C4-2B (cell line): ENCODE data around the gene IMPDH1.

Source experiments
- ZFX ChIP-seq: fragments of 450-650 bp; IDR thresholded peaks from 2 replicates; pipeline ENCODE4 v1.6.1; 2017
- TF ChIP-seq, protein P1 (sequence below): fragments of 450-650 bp; conservative IDR thresholded peaks from 2 replicates; pipeline ENCODE4 v1.5.1; 2017; ENCODE audit warnings: mild to moderate bottlenecking

DNA sequence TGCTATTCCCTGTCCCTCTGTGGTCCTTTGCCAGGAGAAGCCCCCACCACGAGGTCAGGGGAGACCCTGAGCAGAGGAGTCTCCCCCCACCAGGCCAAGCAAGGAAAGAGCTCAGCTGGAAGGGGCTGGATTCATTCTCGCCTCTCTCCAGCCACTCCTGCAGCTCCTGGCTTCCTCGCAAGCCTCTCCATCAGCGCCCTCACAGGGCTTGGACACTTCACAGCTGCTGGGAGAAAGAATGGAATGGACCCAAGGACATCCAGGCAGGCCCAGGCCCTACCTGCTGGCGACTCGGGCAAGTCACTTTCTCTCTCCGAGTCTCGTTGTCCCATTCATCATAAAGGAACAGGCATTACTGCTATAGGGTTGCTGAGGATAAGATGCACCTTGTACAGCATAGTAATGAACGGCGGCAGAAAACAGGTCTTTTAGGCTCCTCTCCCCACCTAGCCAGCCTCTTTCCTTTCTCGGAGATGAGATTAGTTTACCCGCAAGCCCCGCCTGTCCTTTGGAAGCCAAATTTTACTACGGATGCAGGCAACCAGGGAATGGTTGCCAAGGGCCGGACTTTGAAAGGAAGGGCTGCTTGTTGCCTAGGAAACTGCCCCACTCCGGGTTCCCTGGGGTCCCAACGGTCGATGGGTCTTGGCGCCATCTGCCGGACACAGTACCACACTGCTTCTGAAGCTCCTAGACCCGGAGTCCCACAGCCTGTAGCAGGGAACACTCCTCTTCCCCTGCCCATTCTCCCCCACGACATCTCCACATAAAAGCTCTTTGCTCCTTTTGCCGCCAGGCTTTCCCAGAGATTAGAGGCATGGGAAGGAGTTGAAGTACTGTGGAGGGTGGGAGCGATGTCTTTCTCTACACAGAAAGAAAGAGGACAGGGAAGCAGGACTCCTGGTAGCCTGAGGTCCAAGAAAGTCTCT lies 22.3 kb downstream of the IMPDH1 start:
- TF ChIP-seq, protein P1, sequence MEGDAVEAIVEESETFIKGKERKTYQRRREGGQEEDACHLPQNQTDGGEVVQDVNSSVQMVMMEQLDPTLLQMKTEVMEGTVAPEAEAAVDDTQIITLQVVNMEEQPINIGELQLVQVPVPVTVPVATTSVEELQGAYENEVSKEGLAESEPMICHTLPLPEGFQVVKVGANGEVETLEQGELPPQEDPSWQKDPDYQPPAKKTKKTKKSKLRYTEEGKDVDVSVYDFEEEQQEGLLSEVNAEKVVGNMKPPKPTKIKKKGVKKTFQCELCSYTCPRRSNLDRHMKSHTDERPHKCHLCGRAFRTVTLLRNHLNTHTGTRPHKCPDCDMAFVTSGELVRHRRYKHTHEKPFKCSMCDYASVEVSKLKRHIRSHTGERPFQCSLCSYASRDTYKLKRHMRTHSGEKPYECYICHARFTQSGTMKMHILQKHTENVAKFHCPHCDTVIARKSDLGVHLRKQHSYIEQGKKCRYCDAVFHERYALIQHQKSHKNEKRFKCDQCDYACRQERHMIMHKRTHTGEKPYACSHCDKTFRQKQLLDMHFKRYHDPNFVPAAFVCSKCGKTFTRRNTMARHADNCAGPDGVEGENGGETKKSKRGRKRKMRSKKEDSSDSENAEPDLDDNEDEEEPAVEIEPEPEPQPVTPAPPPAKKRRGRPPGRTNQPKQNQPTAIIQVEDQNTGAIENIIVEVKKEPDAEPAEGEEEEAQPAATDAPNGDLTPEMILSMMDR: peak; percentile 97
- TF ChIP-seq ZFX: no peak
